ENCODE measurements around the gene GIGYF1.
A peak's percentile ranks its signal among the peaks of the same experiment; 100 is the strongest.

The GIGYF1 gene

GRCh38 chr7:100683659-100684533 is 10.2 kb downstream of the GIGYF1 start:
- DNase-seq, result no peak

DNA sequence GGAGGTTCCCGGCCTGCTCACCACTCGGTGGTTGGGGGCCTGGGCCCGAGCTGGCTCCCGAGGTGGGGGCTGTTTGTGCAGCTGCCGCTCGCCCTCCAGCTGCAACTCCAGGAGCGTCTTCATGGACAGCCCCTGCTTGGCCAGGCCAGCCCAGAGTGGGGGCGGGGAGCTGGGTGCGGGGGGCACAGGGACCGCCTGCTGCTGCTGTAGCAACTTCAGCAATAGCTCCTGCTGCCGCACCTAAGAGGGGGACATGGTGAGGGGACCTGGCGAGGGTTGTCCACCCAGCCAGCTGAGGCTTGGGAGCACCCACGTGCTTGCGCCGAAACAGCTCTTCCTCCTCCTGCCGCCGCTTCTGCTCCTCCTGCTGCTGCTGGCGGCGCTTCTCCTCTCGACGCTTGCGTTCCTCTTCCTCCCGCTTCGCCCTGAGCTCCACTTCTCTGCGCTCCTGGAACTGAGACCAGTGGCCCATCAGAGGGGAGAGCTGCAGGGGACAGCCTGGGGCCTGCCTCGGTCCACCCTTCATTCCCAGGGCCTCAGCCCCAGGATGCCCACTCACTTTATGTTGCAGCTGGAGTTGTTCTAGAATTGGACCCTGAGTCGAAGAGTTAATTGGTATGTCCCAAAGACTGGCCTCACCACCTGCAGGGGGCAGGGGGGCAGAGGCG is 10.9 kb downstream of the GIGYF1 start:
- DNase-seq, result no peak

DNA sequence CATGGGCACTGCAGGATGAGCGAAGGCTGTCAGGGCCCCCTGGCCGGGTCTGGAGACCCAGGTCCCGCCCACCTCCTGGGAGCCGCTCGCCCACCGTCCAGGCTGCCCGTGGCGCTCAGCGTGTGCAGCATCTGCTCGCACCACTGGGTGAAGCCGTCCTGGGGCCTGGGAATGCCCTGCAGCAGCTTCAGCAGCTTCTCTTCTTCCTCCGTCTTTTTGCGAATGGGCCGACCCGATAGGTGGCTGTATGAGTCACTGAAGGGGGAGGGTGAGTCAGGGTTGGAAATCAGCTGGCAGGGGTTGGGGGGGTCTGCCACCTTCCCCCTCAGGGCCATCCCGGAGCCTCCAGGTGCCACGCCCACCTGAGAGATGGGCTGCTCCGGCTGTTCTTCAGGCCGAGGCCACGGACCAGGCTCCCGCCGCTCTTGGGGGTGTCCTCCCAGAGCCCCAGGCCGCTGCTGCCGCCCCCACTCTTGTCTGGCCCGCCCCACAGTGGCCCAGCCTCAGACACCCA is 11.8 kb downstream of the GIGYF1 start:
- peak; percentile 43 for DNase-seq

DNA sequence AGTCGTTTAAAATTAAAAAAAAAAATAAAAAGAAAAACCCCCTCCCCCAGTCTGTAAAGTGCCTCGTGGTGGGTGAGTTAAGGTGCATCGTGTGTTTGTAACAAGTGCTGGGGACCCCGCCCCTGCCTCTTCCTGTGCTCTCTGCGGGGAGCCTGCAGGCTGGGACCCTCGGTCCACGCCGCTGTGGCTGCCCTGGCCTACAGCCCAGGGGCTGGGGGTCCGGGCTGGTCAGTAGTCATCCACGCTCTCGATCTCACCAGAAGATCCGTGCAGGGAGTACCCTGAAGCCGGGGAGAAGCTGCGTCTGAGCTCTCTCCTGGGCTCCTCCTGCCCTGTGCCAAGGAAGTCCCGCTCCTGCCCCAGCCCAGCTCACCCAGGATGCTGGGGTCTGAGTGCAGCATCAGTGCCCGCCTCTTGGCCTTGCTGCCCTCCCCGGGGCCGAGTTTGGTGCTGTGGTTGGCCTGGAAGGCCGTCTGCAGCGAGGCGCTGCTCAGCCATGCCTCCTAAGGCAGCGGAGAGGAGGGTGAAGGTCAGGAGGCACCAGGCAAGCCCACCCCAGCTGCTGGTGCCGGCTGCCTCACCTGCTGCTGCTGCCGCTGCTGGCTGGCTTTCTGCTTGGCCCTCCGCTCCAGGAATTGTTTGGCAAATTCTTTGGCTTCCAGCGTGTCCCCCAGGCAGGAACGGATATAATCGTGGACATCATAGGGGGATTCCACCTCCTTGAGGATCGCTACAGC is 12.4 kb downstream of the GIGYF1 start:
- no peak for DNase-seq

DNA sequence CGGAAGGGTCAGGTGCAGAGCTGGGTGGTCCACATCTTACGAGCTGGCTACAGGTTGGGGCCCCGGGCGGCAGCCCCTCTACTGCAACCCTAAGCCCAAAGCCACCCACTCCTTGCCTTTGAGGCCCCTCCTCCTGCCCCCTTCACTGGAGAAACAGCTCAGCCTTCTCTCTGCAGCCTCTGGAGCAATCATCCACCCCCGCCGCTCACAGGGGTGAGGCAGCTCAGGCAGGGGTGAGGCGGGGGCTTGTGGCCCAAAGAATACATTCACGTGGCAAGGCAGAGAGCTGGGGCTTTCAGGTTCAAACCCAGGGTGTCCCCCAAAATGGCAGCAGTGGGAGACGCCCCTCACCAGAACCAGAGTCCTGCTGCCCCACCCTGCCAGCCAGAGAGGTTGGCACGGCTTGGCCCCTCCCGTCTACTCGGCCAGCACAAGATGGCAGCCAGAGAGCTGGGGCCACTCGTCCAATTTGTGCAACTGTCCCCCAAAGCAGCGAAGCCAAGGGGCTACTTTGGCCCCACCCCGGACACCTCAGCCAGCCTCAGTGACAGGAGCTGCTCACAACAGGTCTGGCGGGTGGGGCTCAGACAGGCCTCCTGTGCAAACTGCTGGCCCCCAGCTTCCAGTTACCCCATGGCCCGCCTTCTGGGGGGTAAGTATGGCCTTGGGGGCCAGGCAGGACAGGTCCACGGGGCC is 13.3 kb downstream of the GIGYF1 start:
- peak; percentile 23 for DNase-seq

DNA sequence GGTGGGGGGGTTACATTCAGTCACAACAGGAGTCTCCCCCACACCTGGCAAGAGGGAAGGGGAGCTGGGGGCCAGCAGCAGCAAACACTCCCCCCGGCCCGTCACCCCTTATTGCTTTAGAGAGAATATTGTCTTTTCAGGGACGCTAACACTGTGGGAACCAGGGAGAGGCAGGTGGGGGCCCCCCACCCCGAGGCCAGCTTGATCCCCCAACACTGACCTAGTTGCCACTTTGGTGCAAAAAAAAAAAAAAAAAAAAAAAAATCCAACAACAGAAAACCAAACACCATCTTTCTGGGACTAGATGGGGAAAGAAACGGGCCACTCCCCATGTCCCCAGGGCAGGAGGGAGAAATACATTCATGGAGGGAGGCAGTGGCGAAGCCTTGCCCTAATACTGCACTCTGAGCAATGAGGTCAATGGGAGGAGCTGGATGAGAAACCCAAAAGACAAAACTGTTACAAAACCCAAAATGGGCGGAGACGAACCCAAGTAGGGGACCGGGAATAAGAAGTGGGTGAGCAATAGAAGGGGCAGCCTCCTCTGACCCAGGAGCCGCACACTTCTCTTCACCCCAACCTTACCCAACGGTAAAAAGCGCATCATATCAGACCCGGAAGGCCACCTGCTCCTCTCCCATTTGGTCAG is 14.0 kb downstream of the GIGYF1 start:
- DNase-seq, result peak; percentile 5

GRCh38 chr7:100679129-100679926 is 14.7 kb downstream of the GIGYF1 start:
- no peak for DNase-seq

DNA sequence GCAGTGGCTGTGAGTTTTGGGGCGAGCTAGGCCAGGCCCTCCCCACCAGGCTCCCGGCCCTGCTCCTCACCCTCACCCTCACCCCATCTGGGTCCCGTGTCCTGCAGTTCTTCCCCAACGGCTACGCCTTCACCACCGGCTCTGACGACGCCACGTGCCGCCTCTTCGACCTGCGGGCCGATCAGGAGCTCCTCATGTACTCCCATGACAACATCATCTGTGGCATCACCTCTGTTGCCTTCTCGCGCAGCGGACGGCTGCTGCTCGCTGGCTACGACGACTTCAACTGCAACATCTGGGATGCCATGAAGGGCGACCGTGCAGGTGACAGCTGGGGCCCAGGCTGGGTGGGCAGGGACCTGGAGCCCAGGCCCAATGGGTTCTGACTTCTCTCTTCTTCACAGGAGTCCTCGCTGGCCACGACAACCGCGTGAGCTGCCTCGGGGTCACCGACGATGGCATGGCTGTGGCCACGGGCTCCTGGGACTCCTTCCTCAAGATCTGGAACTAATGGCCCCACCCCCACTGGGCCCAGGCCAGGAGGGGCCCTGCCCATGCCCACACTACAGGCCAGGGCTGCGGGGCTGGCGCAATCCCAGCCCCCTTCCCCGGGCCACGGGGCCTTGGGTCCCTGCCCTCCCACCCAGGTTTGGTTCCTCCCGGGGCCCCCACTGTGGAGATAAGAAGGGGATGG is 15.6 kb downstream of the GIGYF1 start:
- no peak for DNase-seq

- no peak for DNase-seq
Measured at GRCh38 chr7:100677308-100678267, 16.5 kb downstream of the GIGYF1 start.

GRCh38 chr7:100676501-100677306 is 17.3 kb downstream of the GIGYF1 start:
- no peak for DNase-seq

- DNase-seq, result peak; percentile 87
Measured at GRCh38 chr7:100675581-100676350, 18.3 kb downstream of the GIGYF1 start.

DNA sequence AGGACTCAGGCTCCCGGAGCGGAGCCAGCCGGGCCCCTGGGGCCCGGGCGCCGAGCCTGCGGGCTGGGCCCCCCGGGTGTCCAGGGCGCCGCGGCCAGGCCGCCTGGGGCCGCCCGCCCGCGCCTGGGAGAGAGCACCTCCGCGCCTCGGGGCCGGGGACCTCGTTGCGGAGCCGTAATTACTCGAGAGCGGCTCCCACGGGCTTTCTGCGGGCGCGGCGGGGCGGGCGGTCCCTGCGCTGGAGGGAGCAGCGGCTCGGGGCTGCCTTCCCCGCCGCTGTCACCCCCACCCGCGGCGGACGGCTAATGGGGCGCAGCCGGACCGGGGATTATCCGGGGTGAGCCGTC is 19.0 kb downstream of the GIGYF1 start:
- DNase-seq, result peak; percentile 53

DNA sequence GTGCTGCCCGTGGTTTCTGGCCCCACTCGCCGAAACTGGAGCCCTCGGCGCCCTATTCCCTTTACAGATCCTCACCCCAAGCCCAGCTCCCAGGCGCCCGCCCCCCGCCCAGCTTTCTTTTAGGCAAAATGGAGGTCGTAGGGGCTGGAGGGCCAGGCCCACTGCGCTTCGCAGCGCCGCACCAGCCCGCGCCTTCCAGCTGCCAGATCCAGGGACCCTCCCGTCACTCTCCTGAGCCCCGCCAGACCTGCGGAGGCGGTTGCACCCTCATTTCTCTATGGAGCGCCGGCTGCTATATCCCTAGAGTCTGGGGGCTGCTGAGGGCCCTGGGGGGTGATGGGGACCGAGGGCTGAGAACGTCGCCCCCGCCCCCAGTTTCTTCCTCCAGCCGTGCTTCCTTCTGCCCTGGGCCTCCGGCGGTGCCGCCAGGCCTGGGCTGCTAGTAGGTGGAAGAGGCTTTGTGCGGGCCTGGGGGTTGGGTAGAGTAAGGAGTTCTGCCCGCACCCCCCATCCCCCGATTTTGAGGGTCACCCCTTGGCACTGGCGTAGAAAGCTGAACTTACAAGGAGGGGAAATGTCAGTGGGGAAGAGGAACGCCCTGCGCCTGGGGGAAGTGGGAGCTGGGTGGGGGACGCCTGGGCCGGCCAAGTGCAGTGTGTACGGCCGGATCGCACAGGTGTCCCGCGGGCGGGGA is 19.5 kb downstream of the GIGYF1 start:
- peak; percentile 47 for DNase-seq

DNA sequence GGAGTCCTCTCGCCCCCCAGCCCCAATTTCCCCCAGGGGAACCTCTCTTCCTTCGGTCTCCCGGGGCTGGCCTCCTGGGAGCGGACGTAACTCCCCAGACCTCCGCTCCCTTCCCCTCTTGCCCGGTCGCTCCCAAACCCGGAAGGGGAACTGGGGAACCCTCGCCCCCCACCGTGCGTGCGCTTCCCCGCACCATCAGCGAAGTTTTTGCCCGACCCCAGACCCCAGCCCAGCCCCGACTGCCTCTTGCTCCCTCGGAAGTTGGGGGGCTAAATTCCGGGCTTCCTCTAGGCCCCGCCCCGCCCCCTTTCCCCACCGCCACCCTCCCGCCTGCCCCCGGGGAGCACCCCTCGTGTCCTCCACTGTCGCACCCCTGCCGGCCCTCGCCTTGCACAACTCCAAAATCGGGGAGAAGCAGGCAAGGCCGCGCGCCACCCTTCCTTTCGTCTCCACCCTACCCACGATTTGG is 20.1 kb downstream of the GIGYF1 start:
- DNase-seq, result peak; percentile 61

DNA sequence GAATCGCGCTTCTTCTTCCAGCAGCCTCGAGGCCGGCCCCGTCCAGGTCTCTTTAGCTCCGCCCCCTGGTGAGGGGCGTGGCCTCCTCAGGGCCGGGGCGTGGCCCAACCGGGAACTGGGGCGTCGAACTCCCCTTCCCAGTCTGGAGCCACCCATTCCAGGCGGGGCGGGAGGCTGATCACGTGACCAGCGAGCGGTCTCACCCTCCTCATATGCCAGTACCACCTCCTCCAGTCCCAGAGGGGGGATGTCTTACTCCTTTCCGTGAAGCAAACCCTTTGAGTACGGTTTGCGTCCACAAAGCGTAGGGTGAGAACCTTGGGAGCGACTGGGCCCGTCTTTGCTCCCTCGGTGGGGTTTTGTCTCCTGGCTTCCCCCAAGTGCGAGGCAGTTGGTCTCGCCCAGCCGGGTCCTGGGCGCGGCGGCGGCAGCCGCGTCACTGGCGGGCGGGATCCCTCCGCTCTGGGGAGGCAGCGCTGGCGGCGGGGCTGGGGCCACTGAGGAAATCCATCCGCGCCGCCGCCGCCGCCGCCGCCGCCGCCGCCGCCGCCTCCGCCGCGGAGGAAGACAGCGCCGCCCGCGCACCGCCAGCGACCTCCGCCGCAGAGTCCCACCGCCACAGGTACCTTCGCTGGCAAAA is 20.6 kb downstream of the GIGYF1 start, which contains the start of gene GNB2:
Gene GNB2 (plus strand): TSS at position 439 of the 640 bp plus-strand sequence. CDS start 2,526 bp downstream, outside the sequence.
- peak; percentile 99 for DNase-seq
